WTC11 (cell line): Measurements from ENCODE around the gene SLITRK3. TPM values are rescaled to one million over a fixed set of nuclear protein-coding genes. Genes with fewer than 3 reads are reported as not detected.

Source experiments
- ATAC-seq: fragments of 200-7000 bp; cut with Tn5 transposase; 2 replicates; pipeline ENCODE4 v1.10.0; 2021; ENCODE audit warnings: mild to moderate bottlenecking, moderate library complexity
- CTCF ChIA-PET: fragments of 300-600 bp; sonication (Branson Sonifier 250); formaldehyde crosslinking; loops from one replicate; lab custom pipeline; 2021; ENCODE audit warnings: antibody characterized with exemption; lab: Charles Lee
- POLR2A ChIA-PET: fragments of 350-600 bp; sonication (Branson Sonifier 250); formaldehyde crosslinking; loops from one replicate; lab custom pipeline; 2021; ENCODE audit warnings: antibody characterized with exemption; lab: Charles Lee
- DNase-seq: peaks from one replicate; pipeline ENCODE4 v3.0.0; 2021; ENCODE audit warnings: low spot score
- H3K27ac Mint-ChIP-seq: 2 replicates; pipeline ENCODE4 v1.8.0; 2021; ENCODE audit warnings: mixed read lengths
- H3K27me3 Mint-ChIP-seq: 2 replicates; pipeline ENCODE4 v1.8.0; 2021; ENCODE audit warnings: low read depth, mild to moderate bottlenecking, moderate library complexity, mixed read lengths
- H3K36me3 Mint-ChIP-seq: 2 replicates; pipeline ENCODE4 v1.8.0; 2021; ENCODE audit warnings: mixed read lengths
- H3K4me1 Mint-ChIP-seq: 2 replicates; pipeline ENCODE4 v1.8.0; 2022; ENCODE audit warnings: mixed read lengths
- H3K4me3 Mint-ChIP-seq: 2 replicates; pipeline ENCODE4 v1.8.0; 2021; ENCODE audit warnings: mild to moderate bottlenecking, moderate library complexity, mixed read lengths
- H3K9me3 Mint-ChIP-seq: 2 replicates; pipeline ENCODE4 v1.8.0; 2021; ENCODE audit warnings: mixed read lengths
- AFF4 ChIP-seq: sonication (generic); formaldehyde crosslinking; IDR thresholded peaks from 2 replicates; pipeline ENCODE4 v1.8.1; 2023; ENCODE audit warnings: mild to moderate bottlenecking, missing genetic modification reagents, borderline replicate concordance
- ATF1 ChIP-seq: sonication (generic); formaldehyde crosslinking; IDR thresholded peaks from 2 replicates; pipeline ENCODE4 v1.8.1; 2023; ENCODE audit warnings: mild to moderate bottlenecking, moderate library complexity, missing genetic modification reagents
- ATF3 ChIP-seq: sonication (generic); formaldehyde crosslinking; conservative IDR thresholded peaks from 2 replicates; pipeline ENCODE4 v1.8.1; 2022; ENCODE audit warnings: mild to moderate bottlenecking, missing genetic modification reagents
- CREB1 ChIP-seq: sonication (generic); formaldehyde crosslinking; IDR thresholded peaks from 2 replicates; pipeline ENCODE4 v1.8.0; 2023; ENCODE audit warnings: mild to moderate bottlenecking, missing genetic modification reagents
- E2F4 ChIP-seq: sonication (generic); formaldehyde crosslinking; IDR thresholded peaks from 2 replicates; pipeline ENCODE4 v1.8.1; 2022; ENCODE audit warnings: low read depth, mild to moderate bottlenecking, moderate library complexity, missing genetic modification reagents, borderline replicate concordance
- FOXJ3 ChIP-seq: sonication (generic); formaldehyde crosslinking; IDR thresholded peaks from 2 replicates; pipeline ENCODE4 v1.9.0; 2021; ENCODE audit warnings: missing genetic modification reagents, mild to moderate bottlenecking, borderline replicate concordance
- FOXP1 ChIP-seq: sonication (generic); formaldehyde crosslinking; IDR thresholded peaks from 2 replicates; pipeline ENCODE4 v1.8.0; 2022; ENCODE audit warnings: missing genetic modification reagents, mild to moderate bottlenecking, moderate library complexity, borderline replicate concordance
- GRHL2 ChIP-seq: fragments of 250-450 bp; sonication (Bioruptor Pico); IDR thresholded peaks from 2 replicates; pipeline ENCODE4 v1.8.0; 2022; ENCODE audit warnings: mild to moderate bottlenecking, moderate library complexity; ENCODE audit not compliant: insufficient replicate concordance, severe bottlenecking
- IRF1 ChIP-seq: sonication (generic); formaldehyde crosslinking; IDR thresholded peaks from 2 replicates; pipeline ENCODE4 v1.8.0; 2023; ENCODE audit warnings: missing genetic modification reagents
- KAT7 ChIP-seq: sonication (generic); formaldehyde crosslinking; IDR thresholded peaks from 2 replicates; pipeline ENCODE4 v1.8.1; 2023; ENCODE audit warnings: missing genetic modification reagents, mild to moderate bottlenecking, borderline replicate concordance
- NR1H2 ChIP-seq: sonication (generic); formaldehyde crosslinking; IDR thresholded peaks from 2 replicates; pipeline ENCODE4 v1.9.0; 2021; ENCODE audit warnings: mild to moderate bottlenecking, moderate library complexity, missing genetic modification reagents
- NR3C1 ChIP-seq: sonication (generic); formaldehyde crosslinking; conservative IDR thresholded peaks from 2 replicates; pipeline ENCODE4 v1.8.1; 2023; ENCODE audit warnings: low read depth, mild to moderate bottlenecking, missing genetic modification reagents
- USF1 ChIP-seq: sonication (generic); formaldehyde crosslinking; IDR thresholded peaks from 2 replicates; pipeline ENCODE4 v1.8.0; 2022; ENCODE audit warnings: mild to moderate bottlenecking, missing genetic modification reagents
- ZBTB43 ChIP-seq: sonication (generic); formaldehyde crosslinking; IDR thresholded peaks from 2 replicates; pipeline ENCODE4 v1.8.1; 2023; ENCODE audit warnings: mild to moderate bottlenecking, missing genetic modification reagents
- ZNF219 ChIP-seq: sonication (generic); formaldehyde crosslinking; IDR thresholded peaks from 2 replicates; pipeline ENCODE4 v1.8.0; 2023; ENCODE audit warnings: missing genetic modification reagents, mild to moderate bottlenecking, borderline replicate concordance
- total RNA-seq: library from RNA; stranded (reverse); gene quantifications from 3 replicates; pipeline ENCODE4 v1.2.3, GENCODE V29; 2021

Gene SLITRK3
- total RNA-seq, 1 experiment from 2014 or later: 4.4 TPM

GRCh38 chr3:165195241-165195639 lies 944 bp downstream of the SLITRK3 start (continued):
- TF ChIP-seq USF1: no peak
- no peak for TF ChIP-seq ZNF219 (CRISPR knock-in tag)
- no peak for TF ChIP-seq AFF4 (CRISPR knock-in tag)
- no peak for TF ChIP-seq GRHL2

GRCh38 chr3:165194511-165195240 lies 1.5 kb downstream of the SLITRK3 start:
- ATAC-seq (peak; percentile 4; the same call in 1 of the 2 replicates), DNase-seq (no peak)
- ChIA-PET CTCF (interaction anchor here (1.3 to 5.3 kb wide), 2 partner anchors 12 to 16 kb away, joined by 3 to 53 read pairs; no protein-coding TSS in a partner anchor), POLR2A (no interaction called here)
- Mint-ChIP-seq H3K27ac (no peak overlapping the region), H3K36me3 (peaks cover 2% of the 10 kb centered on the region), H3K4me3 (peak overlapping the region; percentile 86), H3K4me1 (peaks cover 29% of the 10 kb centered on the region), H3K27me3 (peaks cover 53% of the 10 kb centered on the region), H3K9me3 (no peaks in the 10 kb centered on the region)
- TF ChIP-seq FOXP1 (CRISPR knock-in tag): no peak
- no peak for TF ChIP-seq E2F4 (CRISPR knock-in tag)
- no peak for TF ChIP-seq IRF1 (CRISPR knock-in tag)
- TF ChIP-seq NR1H2 (CRISPR knock-in tag): no peak
- no peak for TF ChIP-seq ATF1
- TF ChIP-seq KAT7 (CRISPR knock-in tag): no peak
- TF ChIP-seq NR3C1: no peak
- no peak for TF ChIP-seq ATF3 (CRISPR knock-in tag)
- TF ChIP-seq CREB1: no peak
- TF ChIP-seq ZBTB43: no peak
- no peak for TF ChIP-seq FOXJ3 (CRISPR knock-in tag)
